Adipose tissue (tissue), 3 donors: ENCODE data around the gene BMP15. TPM values are rescaled to one million over a fixed set of nuclear protein-coding genes. Genes with fewer than 3 reads are reported as not detected.

ENCODE experiments used
- H3K27ac ChIP-seq: one replicate; pipeline ENCODE4 v1.5.1; 2013; ENCODE audit warnings: low read depth, low read length
- WGBS, 3 donors: extraction: QIAGEN DNeasy Blood & Tissue Kit; methylation state at CpG; one replicate each; pipeline ENCODE4 v1.1.7; 2013; 5-methylcytosine and 5-hydroxymethylcytosine counted together
- polyA plus RNA-seq, 3 donors: library from polyadenylated mRNA; stranded (reverse); fragments of 200-250 nt; gene quantifications; one replicate each; pipeline ENCODE4 v1.2.3, GENCODE V29; 2013
- donor health status: healthy with polysubstance abuse.
- donor health status: Bipolar disorder and iron deficiency.
- donor health status: healthy.

Gene BMP15
- polyA plus RNA-seq, result not detected

DNA sequence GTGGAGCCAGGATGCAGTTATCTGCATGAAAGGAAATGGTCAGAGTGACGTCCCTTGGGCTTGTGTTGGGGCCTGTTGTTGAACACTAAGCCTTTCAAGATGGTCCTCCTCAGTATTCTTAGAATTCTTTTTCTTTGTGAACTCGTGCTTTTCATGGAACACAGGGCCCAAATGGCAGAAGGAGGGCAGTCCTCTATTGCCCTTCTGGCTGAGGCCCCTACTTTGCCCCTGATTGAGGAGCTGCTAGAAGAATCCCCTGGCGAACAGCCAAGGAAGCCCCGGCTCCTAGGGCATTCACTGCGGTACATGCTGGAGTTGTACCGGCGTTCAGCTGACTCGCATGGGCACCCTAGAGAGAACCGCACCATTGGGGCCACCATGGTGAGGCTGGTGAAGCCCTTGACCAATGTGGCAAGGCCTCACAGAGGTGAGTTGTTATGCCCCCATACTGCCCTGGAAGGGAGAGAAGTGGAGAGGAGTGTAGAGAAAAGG, at the start of gene BMP15:
Gene BMP15, plus strand, starts transcription at position 51 of the 492 bp plus-strand sequence. Its CDS starts 49 bp downstream, at position 100.
- WGBS, 3 donors, result 77 to 92% (median 86%) methylated on average over 9 of the region's 9 CpGs
- H3K27ac ChIP-seq, result no peak within 1 kb of the TSS

- no peak overlapping the region for H3K27ac ChIP-seq
- 95 to 100% (median 98%) methylated on average over 1 of the region's 1 CpG for WGBS, 3 donors
Measured at GRCh38 chrX:50863471-50863870, 47.1 kb upstream of the BMP15 start.

GRCh38 chrX:50865311-50865710, 45.2 kb upstream of the BMP15 start:
- WGBS, 3 donors, result 48 to 53% (median 52%) methylated on average over 6 of the region's 6 CpGs
- no peak overlapping the region for H3K27ac ChIP-seq

DNA sequence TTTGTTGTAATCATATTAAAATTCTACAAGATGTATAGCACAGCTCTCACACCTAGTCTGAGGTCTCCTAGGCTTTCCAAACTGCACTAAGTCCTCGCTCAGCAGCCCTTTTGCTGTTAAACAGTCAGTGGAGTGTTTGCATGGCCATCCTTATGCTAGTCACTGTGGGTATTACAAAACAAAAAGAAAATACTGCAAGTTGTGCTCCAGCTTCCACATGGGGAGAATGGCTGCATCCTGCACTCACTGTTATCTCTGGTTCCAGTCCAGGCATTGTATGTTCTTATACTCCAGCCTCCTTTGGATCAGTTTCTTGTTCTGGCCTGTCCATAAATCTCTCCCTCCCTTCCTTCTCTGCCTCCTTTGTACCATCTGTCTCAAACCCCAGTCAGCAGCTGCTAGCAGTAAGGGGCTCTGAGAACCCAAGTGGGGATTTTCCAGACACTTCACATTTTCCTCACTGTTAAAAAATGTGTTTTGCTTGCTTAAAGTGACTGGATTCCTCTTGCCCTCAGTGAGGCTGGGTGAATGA, 38.5 kb upstream of the BMP15 start:
- H3K27ac ChIP-seq, result no peak overlapping the region
- WGBS, 3 donors, result 45 to 86% (median 86%) methylated on average over 1 of the region's 1 CpG

DNA sequence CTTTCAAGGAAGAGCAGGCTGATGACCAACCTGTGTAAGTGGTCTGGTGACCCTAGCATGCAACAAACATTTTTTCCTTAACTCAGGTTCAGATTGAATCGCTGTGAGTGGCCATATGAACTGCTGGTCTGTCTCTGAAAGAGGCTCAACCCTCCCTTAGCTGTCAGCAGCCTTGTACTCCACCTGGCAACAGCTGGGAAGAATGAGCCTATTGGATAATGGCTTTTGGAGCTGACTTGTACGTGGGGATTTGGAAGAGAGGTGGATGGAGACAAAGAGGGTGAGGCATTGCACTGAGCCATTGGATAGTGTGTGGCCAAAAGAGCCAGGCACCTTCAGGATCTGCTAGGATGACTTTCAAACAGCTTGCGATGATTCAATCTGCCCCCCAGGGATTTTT, 35.7 kb upstream of the BMP15 start:
- no peak overlapping the region for H3K27ac ChIP-seq
- 51 to 67% (median 51%) methylated on average over 3 of the region's 3 CpGs for WGBS, 3 donors

DNA sequence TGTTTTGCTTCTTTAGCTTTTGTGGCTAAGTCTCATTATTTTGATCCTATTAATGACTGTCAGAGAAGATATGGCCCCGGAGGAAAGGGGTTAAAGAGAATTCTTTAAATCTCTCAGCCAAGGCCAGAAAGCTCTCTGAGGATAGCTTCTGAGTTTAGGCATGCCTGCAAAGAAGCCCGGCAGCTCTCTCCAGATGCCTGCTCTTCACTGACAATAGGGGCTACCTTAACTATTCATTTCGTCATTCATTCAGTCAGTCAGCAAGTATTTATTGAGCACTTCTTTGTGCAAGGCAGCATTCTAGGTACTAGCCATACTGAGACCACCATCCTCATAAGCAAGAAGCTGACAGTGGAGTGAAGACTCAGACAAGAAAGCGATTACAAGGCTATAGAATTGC, 34.0 kb upstream of the BMP15 start:
- WGBS, 3 donors, result 49 to 82% (median 65%) methylated on average over 4 of the region's 4 CpGs
- H3K27ac ChIP-seq, result no peak overlapping the region

DNA sequence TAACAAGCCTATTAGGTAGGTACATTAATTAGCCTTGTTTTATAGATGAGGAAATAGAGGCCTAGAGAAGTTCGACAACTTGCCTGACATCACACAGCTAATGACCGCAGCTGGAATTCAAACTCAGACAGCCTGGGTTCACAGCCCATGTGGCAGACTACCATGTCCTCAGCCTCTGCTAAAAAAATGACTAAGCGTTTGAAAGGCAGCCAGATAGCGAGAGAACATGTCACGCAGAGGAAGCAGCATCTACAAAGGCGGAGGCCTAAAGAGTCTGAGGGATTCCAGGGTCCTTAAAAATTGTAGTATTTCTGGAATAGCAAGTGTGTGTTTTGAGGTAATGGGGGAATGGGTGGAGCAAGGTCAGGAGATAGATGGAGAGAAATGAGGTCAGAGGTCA, 33.2 kb upstream of the BMP15 start:
- 77 to 90% (median 82%) methylated on average over 6 of the region's 6 CpGs for WGBS, 3 donors
- no peak overlapping the region for H3K27ac ChIP-seq

DNA sequence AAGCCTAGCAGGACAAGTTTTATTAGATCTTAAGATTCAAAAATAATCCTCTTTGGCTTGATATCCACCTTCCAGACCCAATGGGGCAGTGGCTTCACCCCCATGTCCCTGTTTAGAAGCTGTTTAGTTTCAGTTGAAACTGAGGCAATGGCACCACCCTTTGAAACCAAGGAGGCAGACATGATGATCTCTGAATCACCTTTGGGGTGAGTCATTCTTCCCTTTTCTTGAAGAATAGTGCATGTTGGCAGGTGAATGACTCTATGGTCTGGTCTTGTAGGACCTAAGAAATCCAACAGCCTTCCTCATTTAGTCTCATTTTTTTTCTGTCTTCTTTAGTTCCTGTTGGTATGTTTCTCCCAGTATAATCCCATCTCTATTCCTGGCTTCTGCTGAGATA, 29.5 kb upstream of the BMP15 start:
- H3K27ac ChIP-seq, result no peak overlapping the region

GRCh38 chrX:50888884-50889283, 21.7 kb upstream of the BMP15 start:
- 71 to 86% (median 80%) methylated on average over 2 of the region's 2 CpGs for WGBS, 3 donors

GRCh38 chrX:50889582-50889981, 21.0 kb upstream of the BMP15 start:
- 59 to 87% (median 60%) methylated on average over 3 to 4 of the region's 4 CpGs for WGBS, 3 donors
- H3K27ac ChIP-seq, result no peak overlapping the region

More at GRCh38 chrX:50888884-50889283, 21.7 kb upstream of the BMP15 start:
- H3K27ac ChIP-seq, result no peak overlapping the region

DNA sequence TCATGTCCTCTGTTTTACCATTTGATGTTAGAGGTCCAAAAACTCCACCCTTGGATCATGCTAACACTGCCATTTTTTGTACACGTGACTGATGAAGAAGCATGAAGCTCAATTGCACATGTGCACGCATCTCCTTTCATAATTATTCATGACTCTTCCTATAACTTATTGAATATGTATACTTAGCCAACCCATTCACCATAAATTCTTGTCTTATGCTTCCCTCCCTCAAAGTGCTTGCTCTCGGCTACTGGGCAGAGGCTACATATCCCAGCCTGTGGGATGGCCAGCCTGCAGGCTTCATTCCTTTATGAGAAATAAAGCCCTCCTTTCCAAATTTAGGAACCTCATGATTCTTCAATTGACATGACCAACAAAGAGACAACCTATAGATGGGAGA, 17.5 kb upstream of the BMP15 start:
- no peak overlapping the region for H3K27ac ChIP-seq
- WGBS, 3 donors, result 73 to 88% (median 86%) methylated on average over 3 of the region's 3 CpGs

GRCh38 chrX:50893466-50893865, 17.1 kb upstream of the BMP15 start:
- 0% methylated on average over 1 of the region's 1 CpG for WGBS, 3 donors
- no peak overlapping the region for H3K27ac ChIP-seq

DNA sequence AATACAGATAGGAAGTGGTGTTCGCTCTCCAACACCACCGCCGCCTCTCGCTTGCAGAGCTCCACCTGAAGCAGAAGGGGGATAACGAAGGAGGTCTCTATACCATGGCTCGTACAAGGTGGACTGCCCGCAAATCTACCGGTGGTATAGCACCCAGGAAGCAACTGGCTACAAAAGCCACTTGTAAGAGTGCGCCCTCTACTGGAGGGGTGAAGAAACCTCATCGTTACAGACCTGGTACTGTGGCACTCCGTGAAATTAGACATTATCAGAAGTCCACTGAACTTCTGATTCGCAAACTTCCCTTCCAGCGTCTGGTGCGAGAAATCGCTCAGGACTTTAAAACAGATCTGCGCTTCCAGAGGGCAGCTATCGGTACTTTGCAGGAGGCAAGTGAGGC, 5.2 kb upstream of the BMP15 start:
- WGBS, 3 donors, result 83 to 96% (median 93%) methylated on average over 17 of the region's 17 CpGs

DNA sequence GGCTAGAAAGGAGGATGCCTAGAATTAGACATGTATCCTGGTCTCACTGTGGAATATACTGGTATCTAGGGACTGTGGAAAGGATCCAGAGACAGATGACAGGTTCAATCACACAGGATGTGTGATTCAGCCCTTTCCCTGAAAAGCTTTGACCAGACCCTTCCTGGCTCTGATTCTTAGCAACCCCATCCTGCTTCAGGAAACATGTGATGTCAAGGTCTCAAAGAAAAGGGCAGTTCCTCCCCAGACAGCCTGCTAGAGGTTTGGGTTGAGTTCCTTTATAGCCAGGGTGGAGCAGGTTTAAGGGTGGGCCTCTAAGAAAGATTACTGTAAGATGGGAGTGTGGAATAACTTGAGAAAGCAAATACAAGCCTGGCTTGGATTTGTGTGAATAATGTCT, 3.0 kb downstream of the BMP15 start:
- no peak overlapping the region for H3K27ac ChIP-seq

More for the DNA sequence above, 5.2 kb upstream of the BMP15 start:
- no peak overlapping the region for H3K27ac ChIP-seq

DNA sequence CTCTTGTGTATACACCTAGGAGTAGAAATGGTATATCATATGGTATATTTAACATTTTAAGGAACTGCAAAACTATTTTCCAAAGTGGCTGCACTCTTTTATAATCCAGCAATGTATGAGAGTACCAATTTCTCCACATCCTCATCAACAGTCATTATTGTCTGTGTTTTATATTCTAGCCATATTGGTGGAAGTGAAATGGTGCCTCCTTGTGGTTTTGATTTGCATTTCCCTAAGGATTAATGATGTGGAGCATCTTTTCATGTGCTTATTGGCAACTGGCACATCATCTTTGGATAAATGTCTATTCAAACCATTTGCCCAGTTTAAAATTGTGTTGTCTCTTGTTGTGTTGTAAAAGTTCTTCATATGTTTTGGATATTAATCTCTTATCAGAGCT, 9.6 kb downstream of the BMP15 start:
- no peak overlapping the region for H3K27ac ChIP-seq

DNA sequence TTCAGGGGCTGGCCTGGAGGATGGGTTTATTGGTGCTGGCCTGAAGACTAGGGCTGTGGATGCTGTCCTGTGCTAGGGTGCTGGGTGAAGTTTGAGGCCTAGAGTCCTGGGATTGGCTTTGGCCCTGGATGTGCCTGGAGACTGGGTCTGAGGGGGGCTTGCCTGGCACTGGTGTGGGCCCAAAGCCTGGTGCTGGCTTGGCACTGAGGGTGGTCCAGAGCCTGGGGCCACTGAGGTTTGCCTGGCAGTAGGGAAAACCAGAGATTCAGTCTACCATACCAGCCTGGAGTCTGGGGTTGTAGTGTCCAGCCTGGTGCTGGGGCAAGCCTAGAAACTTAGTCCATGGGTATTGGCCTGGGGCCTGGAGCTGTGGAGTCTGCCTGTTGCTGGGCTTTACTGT, 16.6 kb downstream of the BMP15 start:
- no peak overlapping the region for H3K27ac ChIP-seq

- H3K27ac ChIP-seq, result no peak overlapping the region
- WGBS, 3 donors, result 68 to 76% (median 71%) methylated on average over 3 of the region's 3 CpGs
Measured at GRCh38 chrX:50941638-50942037, 31.1 kb downstream of the BMP15 start.

DNA sequence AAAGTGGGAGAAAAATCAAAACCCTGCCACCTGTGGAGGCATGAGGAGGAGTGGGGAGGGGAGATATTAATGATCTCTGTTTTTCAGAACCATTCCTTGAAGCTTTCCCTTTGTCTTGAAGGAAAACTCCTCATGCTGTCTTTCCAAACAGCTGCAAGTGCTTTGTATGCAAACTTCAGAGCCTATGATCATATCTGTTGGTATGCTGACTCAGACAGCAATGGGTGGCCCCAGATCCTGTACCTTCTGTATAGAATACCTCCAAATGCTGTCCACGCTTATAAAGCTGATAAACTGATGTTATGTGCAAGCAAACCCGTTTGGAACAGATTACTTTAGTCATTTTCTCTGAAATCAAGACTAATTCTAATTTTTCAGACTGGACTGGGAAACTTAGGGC, 31.9 kb downstream of the BMP15 start:
- WGBS, 3 donors, result 53 to 85% (median 78%) methylated on average over 2 of the region's 2 CpGs

GRCh38 chrX:50952406-50952805, 41.9 kb downstream of the BMP15 start:
- H3K27ac ChIP-seq, result no peak overlapping the region
- 76 to 88% (median 77%) methylated on average over 1 of the region's 1 CpG for WGBS, 3 donors

More for the DNA sequence above, 31.9 kb downstream of the BMP15 start:
- no peak overlapping the region for H3K27ac ChIP-seq

GRCh38 chrX:50953832-50954231, 43.3 kb downstream of the BMP15 start:
- H3K27ac ChIP-seq, result no peak overlapping the region
- 85 to 94% (median 89%) methylated on average over 1 of the region's 1 CpG for WGBS, 3 donors

DNA sequence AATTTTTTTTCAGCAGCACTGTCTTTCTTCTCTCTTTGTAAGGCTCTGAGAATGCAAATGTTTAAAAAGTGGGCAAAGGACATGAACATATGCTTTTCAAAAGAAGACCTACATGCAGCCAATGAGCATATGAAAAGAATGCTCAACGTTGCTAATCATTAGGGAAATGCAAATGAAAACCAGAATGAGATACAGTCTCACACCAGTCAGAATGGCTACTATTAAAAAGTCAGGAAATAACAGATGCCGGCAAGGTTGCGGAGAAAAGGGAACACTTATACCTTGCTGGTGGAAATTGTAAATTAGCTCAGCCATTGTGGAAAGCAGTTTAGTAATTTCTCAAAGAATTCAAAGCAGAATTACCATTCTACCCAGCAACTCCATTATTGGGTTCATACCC, 51.6 kb downstream of the BMP15 start:
- no peak overlapping the region for H3K27ac ChIP-seq
- 68 to 75% (median 70%) methylated on average over 3 of the region's 3 CpGs for WGBS, 3 donors
